ENCODE measurements around the gene ATP8B4. TPM values are rescaled to one million over a fixed set of nuclear protein-coding genes. Genes with fewer than 3 reads are reported as not detected.
A peak's percentile ranks its signal among the peaks of the same experiment; 100 is the strongest.

ATP8B4 gene
- total and polyA plus RNA-seq, 2 experiments from 2014 or later, result 0.89 to 1.5 TPM

GRCh38 chr15:49842031-49842730 lies 276.9 kb downstream of the ATP8B4 start:
- H3K4me2 ChIP-seq (ENCODE audit: unreplicated experiment), result no peak overlapping the region
- H3K9me2 ChIP-seq (ENCODE audit: insufficient read depth), result no peaks in the 10 kb centered on the region
- in situ Hi-C loops (cut with MboI), result no loop called here
- no peaks in the 10 kb centered on the region for H4K20me1 ChIP-seq (ENCODE audit: insufficient read depth)
- H3K4me3 ChIP-seq, result no peak overlapping the region
- H3K4me1 ChIP-seq (ENCODE audit: insufficient read depth), result peaks cover 10% of the 10 kb centered on the region
- no peak overlapping the region for H2AFZ ChIP-seq
- no peaks in the 10 kb centered on the region for H3K36me3 ChIP-seq (ENCODE audit: low read depth)
- DNase-seq, result no peak
- no peaks in the 10 kb centered on the region for H3K79me2 ChIP-seq (ENCODE audit: insufficient read depth)
- TF ChIP-seq EZH2 (IDR thresholded peaks at IDR 0.05; ENCODE audit: insufficient read depth, poor library complexity, severe bottlenecking), result no peak
- TF ChIP-seq EZH2phosphoT487 (IDR thresholded peaks at IDR 0.05; ENCODE audit: insufficient read depth, low read depth), result no peak
- no peak overlapping the region for H3K9ac ChIP-seq
- peaks cover 14% of the 10 kb centered on the region for H3F3A ChIP-seq (ENCODE audit: insufficient read depth)
- no peaks in the 10 kb centered on the region for H3K27me3 ChIP-seq (replicated peaks; ENCODE audit: insufficient read depth)
- H3K27ac ChIP-seq, result no peak overlapping the region
- 87 to 91% methylated on average over 4 of the region's 4 CpGs for WGBS, 2 experiments (ENCODE audit: low coverage in 1 of 2, low lambda C conversion rate in 2 of 2, missing lambda C conversion rate in 2 of 2)
- H3K9me3 ChIP-seq (ENCODE audit: low read depth), result no peaks in the 10 kb centered on the region

GRCh38 chr15:49832511-49832910 lies 286.5 kb downstream of the ATP8B4 start:
- Histone ChIP-seq H3K4me2 (ENCODE audit: unreplicated experiment) (no peak overlapping the region), H3K36me3 (ENCODE audit: low read depth) (no peaks in the 10 kb centered on the region), H3K9me2 (ENCODE audit: insufficient read depth) (no peaks in the 10 kb centered on the region), H3K9ac (0 out of 2 replicates have a peak overlapping the region, but pooled peaks have one; percentile 61), H3K9me3 (ENCODE audit: low read depth) (no peaks in the 10 kb centered on the region), H3K4me3 (no peak overlapping the region), H3K27ac (peak overlapping the region; percentile 90), H3F3A (ENCODE audit: insufficient read depth) (peaks cover 21% of the 10 kb centered on the region), H2AFZ (no peak overlapping the region), H3K27me3 (replicated peaks; ENCODE audit: insufficient read depth) (no peaks in the 10 kb centered on the region), H3K4me1 (ENCODE audit: insufficient read depth) (peaks cover 27% of the 10 kb centered on the region), H4K20me1 (ENCODE audit: insufficient read depth) (no peaks in the 10 kb centered on the region), H3K79me2 (ENCODE audit: insufficient read depth) (no peaks in the 10 kb centered on the region)
- TF ChIP-seq EZH2phosphoT487 (IDR thresholded peaks at IDR 0.05; ENCODE audit: insufficient read depth, low read depth) (no peak), EZH2 (IDR thresholded peaks at IDR 0.05; ENCODE audit: insufficient read depth, poor library complexity, severe bottlenecking) (no peak)
- DNase-seq, result peak; percentile 8
- WGBS, 2 experiments (ENCODE audit: low coverage in 1 of 2, low lambda C conversion rate in 2 of 2, missing lambda C conversion rate in 2 of 2), result 89 to 90% methylated on average over 8 of the region's 8 CpGs
- in situ Hi-C loops (cut with MboI), result no loop called here

- Histone ChIP-seq H3K4me2 (ENCODE audit: unreplicated experiment) (peak overlapping the region; percentile 22), H3K9me3 (ENCODE audit: low read depth) (no peaks in the 10 kb centered on the region), H3K27me3 (replicated peaks; ENCODE audit: insufficient read depth) (no peaks in the 10 kb centered on the region), H3K4me1 (ENCODE audit: insufficient read depth) (peaks cover 27% of the 10 kb centered on the region), H2AFZ (0 out of 2 replicates have a peak overlapping the region, but pooled peaks have one; percentile 35), H3K9me2 (ENCODE audit: insufficient read depth) (no peaks in the 10 kb centered on the region), H3K4me3 (no peak overlapping the region), H4K20me1 (ENCODE audit: insufficient read depth) (no peaks in the 10 kb centered on the region), H3K36me3 (ENCODE audit: low read depth) (no peaks in the 10 kb centered on the region), H3K27ac (peak overlapping the region; percentile 90), H3K9ac (peak overlapping the region; percentile 61), H3F3A (ENCODE audit: insufficient read depth) (peaks cover 21% of the 10 kb centered on the region), H3K79me2 (ENCODE audit: insufficient read depth) (no peaks in the 10 kb centered on the region)
- peak; percentile 82; the same call in 1 of the 2 replicates for TF ChIP-seq EZH2phosphoT487 (IDR thresholded peaks at IDR 0.05; ENCODE audit: insufficient read depth, low read depth)
- TF ChIP-seq EZH2 (IDR thresholded peaks at IDR 0.05; ENCODE audit: insufficient read depth, poor library complexity, severe bottlenecking), result no peak
- 0% methylated on average over 5 of the region's 5 CpGs for WGBS, 2 experiments (ENCODE audit: low coverage in 1 of 2, low lambda C conversion rate in 2 of 2, missing lambda C conversion rate in 2 of 2)
- DNase-seq, result peak; percentile 97
- in situ Hi-C loops (cut with MboI), result no loop called here
Measured at GRCh38 chr15:49831206-49831965, 287.6 kb downstream of the ATP8B4 start.

GRCh38 chr15:49830391-49830790 lies 288.6 kb downstream of the ATP8B4 start:
- Histone ChIP-seq H3K4me3 (no peak overlapping the region), H3K4me2 (ENCODE audit: unreplicated experiment) (peak overlapping the region; percentile 22), H3K79me2 (ENCODE audit: insufficient read depth) (no peaks in the 10 kb centered on the region), H3K9ac (0 out of 2 replicates have a peak overlapping the region, but pooled peaks have one; percentile 61), H3K36me3 (ENCODE audit: low read depth) (no peaks in the 10 kb centered on the region), H3K27ac (peak overlapping the region; percentile 90), H2AFZ (no peak overlapping the region), H4K20me1 (ENCODE audit: insufficient read depth) (no peaks in the 10 kb centered on the region), H3K9me2 (ENCODE audit: insufficient read depth) (no peaks in the 10 kb centered on the region), H3K27me3 (replicated peaks; ENCODE audit: insufficient read depth) (no peaks in the 10 kb centered on the region), H3K4me1 (ENCODE audit: insufficient read depth) (peaks cover 27% of the 10 kb centered on the region), H3F3A (ENCODE audit: insufficient read depth) (peaks cover 21% of the 10 kb centered on the region), H3K9me3 (ENCODE audit: low read depth) (no peaks in the 10 kb centered on the region)
- peak; percentile 45 for DNase-seq
- 50 to 56% methylated on average over 3 of the region's 3 CpGs for WGBS, 2 experiments (ENCODE audit: low coverage in 1 of 2, low lambda C conversion rate in 2 of 2, missing lambda C conversion rate in 2 of 2)
- no peak for TF ChIP-seq EZH2phosphoT487 (IDR thresholded peaks at IDR 0.05; ENCODE audit: insufficient read depth, low read depth)
- no peak for TF ChIP-seq EZH2 (IDR thresholded peaks at IDR 0.05; ENCODE audit: insufficient read depth, poor library complexity, severe bottlenecking)
- in situ Hi-C loops (cut with MboI), result no loop called here

Measured in GM23248 (cell line).